DMS114 treated with DMSO at 0.1 percent for 48 hours (cell line): ENCODE results near the gene LENG9.
"Not testable (repeated sequence)": the region's sequence is repeated elsewhere in the genome, so short reads cannot be mapped to it uniquely, and the experiment has no call there.

ENCODE experiments used
- DNase-seq: peaks from one replicate; lab custom pipeline; 2025; ENCODE audit not compliant: unreplicated experiment; lab: John Stamatoyannopoulos, UW

The LENG9 gene

DNA sequence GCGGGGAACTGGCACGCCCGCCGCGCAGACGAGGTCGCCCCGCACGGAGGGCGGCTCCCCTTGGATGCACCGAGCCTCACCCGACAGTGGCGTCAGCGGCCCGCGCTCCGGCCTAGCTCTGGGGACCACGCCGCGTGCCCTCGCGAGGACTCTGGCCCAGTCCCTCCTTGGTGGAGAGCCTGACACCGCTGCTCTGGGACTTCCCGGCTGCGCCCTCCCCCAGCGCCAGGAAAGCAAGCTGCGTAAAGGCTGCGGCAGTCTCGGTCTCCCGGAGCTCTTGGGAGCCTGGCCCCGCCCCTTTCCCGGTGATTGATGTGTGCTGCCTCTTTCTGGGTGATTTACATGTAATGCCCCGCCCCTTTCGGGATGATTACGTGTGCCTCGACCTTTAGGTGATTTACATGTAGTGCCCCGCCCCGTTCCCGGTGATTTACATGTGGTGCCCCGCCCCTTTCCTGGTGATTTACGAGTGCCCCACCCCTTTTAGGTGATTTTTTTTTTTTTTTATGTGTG, at the start of gene LENG9:
Gene LENG9, minus strand, starts transcription at position 248 of the 513 bp plus-strand sequence. CDS start 252 bp downstream, outside the sequence.
- peak; percentile 91 for DNase-seq

DNA sequence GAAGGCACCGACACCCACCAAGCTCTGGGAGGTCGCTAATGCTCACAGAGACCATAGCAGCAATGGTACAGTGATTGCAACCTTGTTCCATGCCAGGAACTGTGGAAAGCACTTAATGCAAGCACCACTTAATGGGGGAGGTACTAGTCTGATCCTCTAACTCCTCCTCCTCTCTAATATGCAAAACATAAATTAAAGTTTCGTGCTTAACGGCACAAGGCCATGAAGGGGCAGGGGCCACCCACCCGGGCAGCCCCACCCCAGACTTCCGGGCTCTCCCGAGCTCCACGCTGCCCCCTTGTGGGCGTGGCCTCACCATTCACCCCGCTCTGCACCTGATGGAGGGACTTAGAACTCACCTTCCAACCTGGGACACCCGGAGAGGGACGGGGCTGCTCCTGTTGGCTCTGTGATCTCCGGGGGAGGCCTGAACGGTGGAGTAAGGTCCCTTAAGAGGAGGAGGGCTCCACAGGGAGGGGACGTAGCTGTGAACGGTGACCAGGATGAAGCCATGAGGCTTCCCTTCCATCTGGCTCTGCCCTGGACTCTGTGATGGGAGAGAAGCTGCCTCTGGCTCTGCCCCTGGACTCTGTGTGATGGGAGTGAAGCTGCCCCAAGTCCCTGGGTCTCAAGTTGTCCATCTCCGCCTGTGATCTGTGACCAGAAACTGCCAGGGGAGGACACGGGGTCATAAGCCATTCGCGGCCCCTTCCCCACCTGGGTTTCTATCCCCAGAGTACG, 45.8 kb upstream of the LENG9 start:
- DNase-seq: not testable (repeated sequence)

DNA sequence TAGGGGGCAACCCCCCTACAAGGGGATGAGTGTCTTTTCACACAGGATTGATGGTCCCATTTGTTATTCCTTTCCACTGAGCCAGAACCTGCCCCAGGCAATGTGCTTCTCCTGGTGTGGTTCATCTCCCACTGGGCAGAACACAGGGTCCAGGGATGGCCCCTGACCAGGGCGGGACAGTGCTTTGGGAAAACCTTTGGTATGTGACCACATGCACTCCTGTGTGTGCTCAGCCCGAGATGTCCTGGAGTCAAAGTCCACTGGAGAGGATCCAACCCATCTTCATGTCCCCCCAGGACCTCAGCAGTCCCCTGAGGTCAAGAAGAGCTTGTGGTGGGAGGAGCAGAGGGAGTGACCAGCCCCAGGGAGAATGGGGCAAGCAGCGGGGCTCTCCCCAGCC, 44.9 kb upstream of the LENG9 start:
- not testable (repeated sequence) for DNase-seq

DNA sequence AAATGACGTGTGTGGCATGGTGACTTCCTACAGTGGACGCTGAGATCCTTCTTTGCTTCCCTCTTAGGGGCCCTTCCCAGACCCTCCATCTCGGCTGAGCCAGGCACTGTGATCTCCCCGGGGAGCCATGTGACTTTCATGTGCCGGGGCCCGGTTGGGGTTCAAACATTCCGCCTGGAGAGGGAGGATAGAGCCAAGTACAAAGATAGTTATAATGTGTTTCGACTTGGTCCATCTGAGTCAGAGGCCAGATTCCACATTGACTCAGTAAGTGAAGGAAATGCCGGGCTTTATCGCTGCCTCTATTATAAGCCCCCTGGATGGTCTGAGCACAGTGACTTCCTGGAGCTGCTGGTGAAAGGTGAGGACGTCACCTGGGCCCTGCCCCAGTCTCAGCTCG, 44.2 kb upstream of the LENG9 start:
- DNase-seq: no peak

DNA sequence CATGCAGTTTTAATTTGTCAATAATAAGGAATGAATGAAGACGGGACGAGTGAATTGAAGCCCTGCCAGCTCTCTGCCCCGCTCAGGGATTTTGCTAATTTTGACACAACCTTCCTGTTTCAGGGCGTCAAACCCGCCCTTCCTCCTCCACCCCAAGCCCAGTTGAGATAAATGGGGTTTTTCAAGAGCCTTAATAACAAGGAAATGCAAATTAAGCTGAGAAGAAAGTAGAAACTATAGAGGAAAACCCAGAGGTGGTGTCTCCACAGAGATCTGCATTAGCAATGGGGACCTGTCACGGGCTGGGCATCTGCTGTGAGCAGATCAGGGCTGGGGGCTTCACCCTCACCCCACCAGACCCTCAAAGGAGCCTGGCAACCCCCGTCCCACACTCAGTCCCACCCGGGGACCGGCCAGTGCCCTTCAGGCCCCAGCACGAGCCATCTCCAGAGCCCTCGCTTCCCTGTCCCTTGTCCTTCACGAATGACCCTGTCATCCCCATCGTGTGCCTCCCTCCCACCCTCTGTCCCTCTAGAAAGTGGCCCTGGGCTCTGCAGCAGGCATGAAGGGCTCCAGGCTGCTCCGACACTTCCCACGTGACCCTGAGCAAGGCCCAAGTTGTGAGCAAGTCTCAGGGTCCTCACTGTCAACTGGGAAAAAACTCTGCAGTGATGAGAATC, 43.6 kb upstream of the LENG9 start:
- not testable (repeated sequence) for DNase-seq

DNA sequence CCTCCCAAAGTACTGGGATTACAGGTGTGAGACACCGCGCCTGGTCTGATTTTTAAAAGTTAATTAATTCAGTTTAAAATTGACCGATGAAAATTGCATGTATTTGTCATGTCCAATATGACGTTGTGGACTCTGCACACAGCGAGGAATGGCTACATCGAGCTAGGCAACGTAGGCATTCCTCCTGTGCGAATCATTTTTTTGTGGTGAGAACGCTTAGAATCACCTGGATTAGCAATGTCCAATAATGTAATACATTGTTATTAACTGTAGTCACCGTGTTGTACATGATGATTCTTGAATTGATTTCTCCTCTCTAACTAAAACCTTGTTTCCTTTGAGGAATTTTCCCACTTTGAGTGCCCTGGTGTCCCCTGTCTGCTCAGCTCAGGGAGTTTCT, 42.5 kb upstream of the LENG9 start:
- no peak for DNase-seq

DNA sequence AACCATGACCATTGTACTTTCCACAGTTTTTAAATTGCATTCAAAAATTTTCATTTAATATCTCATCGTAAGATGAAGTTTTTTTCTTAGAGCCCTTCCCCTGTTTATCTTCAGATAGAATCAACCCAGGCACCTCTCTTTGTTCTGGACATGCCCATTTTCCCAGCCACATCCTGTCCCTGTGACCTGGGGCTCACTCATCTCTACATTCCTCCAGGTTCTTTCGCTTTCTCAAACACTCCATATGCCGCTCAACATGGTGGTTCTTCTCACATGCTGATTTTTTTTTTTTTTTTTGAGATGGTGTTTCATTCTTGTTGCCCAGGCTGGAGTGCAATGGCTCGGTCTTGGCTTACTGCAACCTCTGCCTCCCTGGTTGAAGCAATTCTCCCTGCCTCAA, 42.0 kb upstream of the LENG9 start:
- not testable (repeated sequence) for DNase-seq

DNA sequence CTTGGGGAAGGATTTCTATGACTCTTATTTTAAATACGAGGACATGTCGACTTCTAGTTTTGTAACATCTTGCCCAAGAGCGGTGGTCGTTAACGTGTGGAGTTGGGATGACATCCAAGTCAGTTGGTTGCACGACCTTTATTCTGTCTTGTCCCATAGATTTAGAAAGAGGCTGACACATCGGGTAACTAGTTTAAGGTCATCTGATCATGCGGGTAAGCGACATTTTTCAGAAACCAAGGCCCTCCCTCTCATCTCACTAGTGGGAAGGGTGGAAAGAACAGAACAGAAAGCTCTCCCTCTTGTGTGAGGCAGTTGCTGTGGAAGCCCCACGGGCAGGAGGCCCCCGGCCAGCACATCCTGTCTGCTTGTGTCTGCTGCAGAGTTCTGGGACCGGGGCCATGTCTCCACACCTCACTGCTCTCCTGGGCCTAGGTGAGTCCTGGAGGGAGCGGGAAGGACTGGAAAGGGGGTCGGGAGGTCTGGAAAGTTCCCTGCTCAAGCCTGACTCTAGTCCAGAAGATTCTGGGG, 39.0 kb upstream of the LENG9 start, which contains the start of gene LAIR2:
Gene LAIR2, plus strand, starts transcription at position 314 of the 531 bp plus-strand sequence. Its CDS starts 88 bp downstream, at position 402.
- DNase-seq: no peak

DNA sequence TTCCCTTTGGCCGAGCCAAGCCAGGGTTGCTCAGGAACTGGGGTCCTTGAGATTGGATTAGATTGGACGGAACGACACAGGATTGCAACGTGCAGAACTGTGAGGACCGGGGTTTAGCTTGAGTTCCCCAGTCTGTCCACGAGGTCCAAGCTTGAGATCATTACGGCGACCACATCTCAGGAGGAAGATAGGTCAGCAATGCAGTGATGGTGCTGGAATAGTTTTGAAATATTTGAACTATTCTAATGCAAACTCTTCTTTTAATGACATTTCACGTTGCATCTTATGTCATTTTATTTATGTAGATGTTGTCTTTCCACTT, 34.8 kb upstream of the LENG9 start:
- DNase-seq: not testable (repeated sequence)

DNA sequence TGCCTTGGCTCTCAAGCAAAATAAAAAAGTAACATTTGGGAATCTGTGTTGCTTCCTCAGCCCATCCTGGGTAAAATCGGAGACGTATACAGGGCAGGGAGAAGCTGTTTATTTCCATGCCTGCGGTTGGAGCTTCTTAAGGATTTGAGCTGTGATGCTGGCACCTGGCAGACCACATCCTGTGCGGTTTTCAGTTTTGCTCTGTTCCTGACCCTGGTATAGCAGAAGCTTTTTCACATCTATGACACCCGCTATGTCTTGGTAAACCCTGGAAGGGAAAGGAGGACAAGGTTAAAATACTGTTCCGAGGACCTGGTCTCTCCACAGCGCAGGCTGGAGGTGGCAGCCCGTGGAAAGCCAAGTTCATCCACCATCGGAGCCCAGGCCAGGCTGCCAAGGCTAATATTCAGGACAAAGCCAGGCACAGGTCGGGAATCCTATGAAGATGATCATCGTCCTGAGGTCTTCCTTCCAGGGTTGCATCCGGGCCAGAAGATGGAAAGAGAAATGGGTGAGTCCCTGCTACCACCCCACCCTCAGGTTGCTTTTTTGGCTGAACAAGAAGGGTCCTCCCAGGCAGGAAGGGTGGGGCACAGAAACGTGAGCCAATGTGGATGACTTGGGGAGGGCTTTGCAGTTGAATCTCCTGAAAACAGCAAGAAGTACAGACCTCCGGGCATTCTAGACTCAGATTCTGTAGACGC, 34.3 kb upstream of the LENG9 start:
- DNase-seq: not testable (repeated sequence)

DNA sequence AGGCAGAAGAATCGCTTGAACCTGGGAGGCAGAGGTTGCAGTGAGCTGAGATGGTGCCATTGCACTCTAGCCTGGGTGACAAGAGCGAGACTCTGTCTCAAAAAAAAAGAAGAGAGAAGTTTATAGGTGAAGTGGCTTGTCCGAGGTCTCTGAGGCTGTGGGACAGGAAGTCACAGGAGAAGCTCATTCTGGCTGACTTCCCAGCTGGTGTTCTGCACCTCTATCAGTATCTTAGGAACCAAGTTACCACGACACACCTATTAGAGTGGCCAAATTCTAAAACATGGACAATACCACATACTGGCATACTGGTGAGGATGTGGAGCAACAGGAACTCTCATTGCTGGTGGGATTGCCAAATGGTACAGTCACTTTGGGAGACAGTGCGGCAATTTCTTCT, 31.7 kb upstream of the LENG9 start:
- DNase-seq: not testable (repeated sequence)

DNA sequence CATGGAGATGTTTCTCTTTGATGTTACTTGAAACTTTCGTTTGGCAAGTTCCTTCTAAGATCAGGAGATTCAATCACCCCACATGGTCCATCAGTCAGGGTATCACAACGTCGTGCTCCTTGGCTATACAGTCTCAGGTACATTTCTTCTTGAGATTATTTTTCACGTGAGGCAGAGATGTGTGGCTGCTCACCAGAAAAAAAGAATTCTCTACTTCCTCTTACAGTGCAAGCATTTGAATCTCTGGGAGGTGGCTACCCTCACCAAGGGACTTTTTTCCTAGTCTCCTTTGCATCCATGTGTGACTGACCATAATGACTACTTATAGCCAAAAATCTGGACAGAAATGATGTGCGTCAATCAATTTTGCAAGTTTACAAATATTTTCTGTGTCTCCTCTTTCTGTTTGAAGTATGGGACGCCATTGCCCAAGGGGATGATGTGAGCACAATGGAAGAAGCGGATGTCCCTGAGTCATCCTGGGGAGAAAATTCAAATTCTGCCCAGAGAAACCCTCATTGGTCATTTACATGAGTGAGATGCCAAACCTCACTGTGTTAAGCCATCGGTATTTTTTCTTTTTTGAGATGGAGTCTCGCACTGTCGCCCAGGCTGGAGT, 30.5 kb upstream of the LENG9 start:
- no peak for DNase-seq

DNA sequence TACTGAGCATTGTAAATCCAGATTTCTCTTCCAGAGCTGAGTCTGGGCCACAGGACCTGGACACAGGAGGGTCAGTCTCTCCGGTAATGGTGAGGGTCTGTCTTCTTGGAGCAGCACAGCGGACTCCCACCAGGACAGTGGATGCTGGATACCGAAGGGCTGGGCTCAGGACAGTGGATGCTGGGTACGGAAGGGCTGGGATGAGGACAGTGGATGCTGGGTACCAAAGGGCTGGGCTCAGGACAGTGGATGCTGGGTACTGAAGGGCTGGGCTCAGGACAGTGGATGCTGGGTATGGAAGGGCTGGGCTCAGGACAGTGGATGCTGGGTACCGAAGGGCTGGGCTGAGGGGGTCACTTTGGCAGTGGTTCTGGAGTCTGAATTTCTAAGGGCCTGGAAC, 29.5 kb upstream of the LENG9 start:
- DNase-seq: not testable (repeated sequence)

DNA sequence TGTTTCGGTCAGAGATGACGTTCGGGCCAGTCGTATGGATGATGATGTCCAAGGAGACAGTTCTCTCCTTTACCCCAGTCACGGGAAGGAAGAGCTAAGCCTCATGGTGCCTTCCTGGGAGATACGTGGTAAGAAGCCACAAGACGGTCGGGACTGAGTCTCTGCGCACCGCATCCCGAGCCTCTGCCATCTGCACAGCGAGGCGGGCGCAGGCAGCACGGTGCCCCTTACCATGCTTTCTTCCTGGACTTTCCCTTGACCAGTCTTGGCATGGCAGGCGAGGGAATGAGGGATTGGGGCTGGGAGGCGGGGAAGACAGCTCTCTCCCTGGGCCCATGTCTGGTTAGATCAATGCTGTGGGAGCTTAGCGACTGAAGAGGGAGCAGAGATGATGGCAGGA, 29.0 kb upstream of the LENG9 start:
- DNase-seq: no peak

DNA sequence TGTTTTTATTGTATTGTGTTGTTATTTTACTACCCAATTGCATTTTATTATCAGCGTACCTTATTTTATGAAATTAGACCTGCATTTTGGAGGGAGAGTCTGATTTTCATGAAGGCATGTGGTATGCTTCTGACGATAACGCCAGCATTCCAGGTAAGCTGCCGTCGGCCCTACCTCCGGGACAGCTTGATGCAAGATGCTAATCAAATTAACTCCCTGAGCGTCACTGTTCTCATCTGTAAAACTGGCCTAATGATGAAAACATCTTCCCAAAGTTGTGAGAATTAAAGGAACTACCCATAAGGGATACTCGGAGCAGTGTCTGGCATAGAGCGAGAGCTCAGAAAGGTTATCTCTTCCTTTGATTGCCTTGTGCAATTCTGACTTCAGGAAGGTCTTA, 26.2 kb upstream of the LENG9 start:
- DNase-seq: no peak

DNA sequence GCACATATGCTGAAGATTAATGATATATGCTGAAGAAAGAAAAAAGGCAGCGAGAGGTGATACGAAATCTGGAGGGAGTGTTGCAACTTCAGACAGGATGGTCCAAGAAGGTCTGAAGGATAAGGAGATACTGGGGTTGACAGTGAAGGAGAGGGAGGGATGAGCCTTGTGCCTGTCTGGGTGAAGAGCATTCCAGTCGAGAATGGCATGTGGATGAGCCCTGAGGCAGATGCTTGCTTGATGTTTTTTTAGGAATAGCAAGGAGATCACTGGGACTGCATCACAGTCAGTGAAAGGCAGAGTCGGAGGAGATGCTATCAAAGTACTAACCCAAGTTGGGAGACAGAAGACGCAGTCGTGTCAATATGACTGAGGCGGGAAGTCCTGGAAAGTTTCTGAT, 25.8 kb upstream of the LENG9 start:
- no peak for DNase-seq

DNA sequence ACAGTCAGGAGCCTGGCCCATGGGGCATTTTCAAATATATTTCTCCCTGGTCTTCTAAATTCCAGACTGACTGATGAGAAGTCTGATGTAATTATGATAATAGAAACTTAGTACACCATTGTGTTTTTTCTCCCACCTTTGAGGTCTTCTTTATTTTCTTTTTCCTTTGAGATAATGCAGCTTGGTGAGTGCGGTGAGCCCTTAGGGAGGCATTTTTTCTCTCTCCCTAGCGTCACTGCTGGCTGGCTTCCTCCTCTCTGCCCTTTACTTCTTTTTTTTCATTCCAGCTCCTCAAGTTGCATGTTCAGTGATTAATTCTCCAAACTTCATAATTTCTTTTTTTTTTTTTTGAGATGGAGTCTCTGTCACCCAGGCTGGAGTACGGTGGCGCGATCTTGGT, 22.3 kb upstream of the LENG9 start:
- DNase-seq: no peak

DNA sequence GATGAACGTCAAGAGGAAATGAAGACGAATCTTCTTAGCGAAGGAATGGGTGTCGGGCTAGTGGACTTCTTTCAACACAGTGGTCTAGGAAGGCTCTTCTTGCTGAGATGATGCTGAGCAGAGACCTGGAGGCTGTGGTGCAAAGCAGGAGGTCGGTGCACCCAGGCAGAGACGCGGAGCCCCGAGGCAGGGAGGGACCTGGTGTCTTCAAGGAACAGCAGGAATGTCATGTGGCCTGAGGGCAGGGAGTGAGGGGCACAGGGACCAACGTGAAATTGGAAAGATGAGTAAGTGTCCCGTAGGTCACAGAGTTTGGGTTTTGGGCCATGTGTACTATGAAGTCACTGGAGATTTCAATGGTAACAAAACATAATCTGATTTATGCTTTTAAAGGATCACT, 20.9 kb upstream of the LENG9 start:
- DNase-seq: no peak

DNA sequence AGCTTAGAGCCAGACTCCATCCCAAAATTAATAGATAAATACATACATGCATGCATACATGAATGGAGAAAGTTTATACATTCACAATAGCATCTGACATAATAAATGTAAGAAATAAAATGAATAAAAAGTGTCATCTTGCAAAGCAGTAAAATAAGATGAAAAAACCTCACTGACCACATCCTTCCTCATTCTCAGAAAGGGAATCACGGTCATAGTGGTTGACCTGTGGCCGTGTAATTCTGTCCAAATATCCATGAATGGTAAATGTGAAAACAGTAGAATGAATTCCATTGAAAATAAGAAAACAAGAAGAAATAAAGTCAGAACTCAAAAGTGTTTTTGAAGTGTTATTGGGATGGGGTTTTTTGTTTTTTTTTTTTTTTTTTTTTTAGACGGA, 19.3 kb upstream of the LENG9 start:
- no peak for DNase-seq

DNA sequence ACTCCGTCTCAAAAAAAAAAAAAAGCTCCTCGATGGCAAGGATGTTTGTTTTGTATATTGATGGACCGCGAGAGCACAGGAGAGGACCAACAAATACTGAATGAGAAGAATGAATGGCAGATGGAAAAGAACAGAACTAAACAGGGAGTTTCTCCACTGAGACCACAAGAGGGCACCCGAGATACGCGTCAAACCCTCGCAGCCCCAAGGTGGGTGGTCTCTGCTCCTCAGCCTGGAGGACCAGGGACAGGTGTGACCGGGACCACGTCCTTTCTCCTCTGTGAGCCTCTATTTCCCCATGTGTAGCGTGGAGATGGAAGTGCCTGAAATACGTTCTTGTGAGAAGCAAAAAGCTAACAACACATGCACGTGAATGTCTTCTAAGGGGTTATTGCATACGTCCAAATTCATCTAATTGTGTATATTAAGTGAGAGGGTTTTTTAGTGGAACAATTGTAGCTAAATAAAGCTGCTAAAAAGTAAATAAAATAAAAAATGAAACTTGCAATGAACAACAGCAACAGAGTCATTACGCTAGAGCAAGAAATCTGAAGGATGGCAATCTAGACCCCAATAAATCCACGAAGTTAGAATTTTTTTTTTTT, 17.9 kb upstream of the LENG9 start:
- DNase-seq: peak; percentile 75

DNA sequence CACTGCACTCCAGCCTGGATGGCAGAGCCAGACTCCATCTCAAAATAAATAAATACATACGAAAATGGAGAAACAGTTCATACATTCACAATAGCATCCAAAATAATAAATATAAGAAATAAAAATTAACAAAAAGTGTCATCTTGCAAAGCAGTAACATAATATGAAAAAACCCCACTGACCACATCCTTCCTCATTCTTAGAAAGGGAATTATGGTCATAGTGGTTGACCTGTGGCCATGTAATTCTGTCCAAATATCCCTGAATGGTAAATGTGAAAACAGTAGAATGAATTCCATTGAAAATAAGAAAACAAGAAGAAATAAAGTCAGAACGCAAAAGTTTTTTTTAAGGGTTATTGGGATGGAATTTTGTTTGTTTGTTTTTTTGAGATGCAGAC, 16.5 kb upstream of the LENG9 start:
- DNase-seq: no peak
